ENCODE data around the gene DENND5A. TPM values are rescaled to one million over a fixed set of nuclear protein-coding genes. Genes with fewer than 3 reads are reported as not detected.

DENND5A gene
- total and polyA plus RNA-seq, 9 of the 15 experiments (the other 6 are each of a cell fraction or from before 2014, with no cell fraction given) = 11.7 to 130 (median 46.3) TPM

DNA sequence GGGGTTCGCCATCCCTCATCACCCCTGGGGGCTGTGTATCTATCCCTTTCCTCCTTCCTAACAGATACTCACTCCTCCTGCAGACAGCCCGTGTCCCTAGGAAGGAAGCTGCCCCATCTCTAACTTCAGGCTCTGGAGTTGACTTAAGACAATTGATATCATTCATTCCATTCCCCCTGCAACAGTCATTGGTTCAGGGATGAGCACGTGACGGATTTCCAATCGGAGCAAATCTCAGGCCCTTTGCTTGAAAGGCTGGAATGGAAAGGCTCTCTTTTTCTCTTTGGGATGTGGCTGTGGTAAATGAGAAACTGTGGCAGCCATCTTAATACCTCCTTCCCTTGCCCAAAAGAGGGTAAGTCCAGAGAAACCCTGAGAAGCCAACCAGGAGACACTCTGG lies 168.7 kb downstream of the DENND5A start (continued):
- TF ChIP-seq, protein P1, sequence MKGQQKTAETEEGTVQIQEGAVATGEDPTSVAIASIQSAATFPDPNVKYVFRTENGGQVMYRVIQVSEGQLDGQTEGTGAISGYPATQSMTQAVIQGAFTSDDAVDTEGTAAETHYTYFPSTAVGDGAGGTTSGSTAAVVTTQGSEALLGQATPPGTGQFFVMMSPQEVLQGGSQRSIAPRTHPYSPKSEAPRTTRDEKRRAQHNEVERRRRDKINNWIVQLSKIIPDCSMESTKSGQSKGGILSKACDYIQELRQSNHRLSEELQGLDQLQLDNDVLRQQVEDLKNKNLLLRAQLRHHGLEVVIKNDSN (CRISPR knock-in tag; IDR thresholded peaks at IDR 0.05) = peak; percentile 81

DNA sequence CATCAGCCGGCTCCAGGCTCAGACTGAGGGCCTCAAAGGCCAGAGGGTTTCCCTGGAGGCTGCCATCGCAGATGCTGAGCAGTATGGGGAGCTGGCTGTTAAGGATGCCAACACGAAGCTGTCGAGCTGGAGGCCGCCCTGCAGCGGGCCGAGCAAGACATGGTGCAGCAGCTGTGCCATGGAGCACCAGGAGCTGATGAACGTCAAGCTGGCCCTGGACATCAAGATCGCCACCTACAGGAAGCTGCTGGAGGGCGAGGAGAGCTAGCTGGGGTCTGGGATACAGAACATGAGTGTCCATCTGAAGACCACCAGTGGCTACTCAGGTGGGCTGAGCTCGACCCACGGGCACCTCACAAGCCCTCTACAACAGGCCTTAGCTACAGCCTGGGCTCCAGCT lies 169.7 kb downstream of the DENND5A start:
- Histone ChIP-seq H3K27ac (ENCODE audit: extremely low read depth, low read depth, low read length) (no peak overlapping the region), H3K36me3 (ENCODE audit: control insufficient read depth, insufficient read depth, low read length) (no peaks in the 10 kb centered on the region), H3K9me3 (replicated peaks; ENCODE audit: control insufficient read depth, insufficient read depth, low read depth, low read length) (no peaks in the 10 kb centered on the region), H3K4me1 (replicated peaks in 1 of 2; ENCODE audit: control insufficient read depth in 2 of 2, insufficient read depth in 2 of 2, low read length in 2 of 2) (peaks cover 6 to 16% of the 10 kb centered on the region in 2 experiments; a peak in 4 of 5 replicates), H3K4me3 (no peak overlapping the region), H3K9ac (ENCODE audit: insufficient read depth in 1 of 2, low read depth in 2 of 2, low read length in 2 of 2) (no peak overlapping the region; a peak in 1 of 4 replicates), H4K20me1 (replicated peaks; ENCODE audit: control insufficient read depth, insufficient read depth, low read length) (no peaks in the 10 kb centered on the region), H2AFZ (ENCODE audit: low read depth, low read length) (no peak overlapping the region), H3K79me2 (ENCODE audit: control insufficient read depth, insufficient read depth, low read length) (no peaks in the 10 kb centered on the region), H3K9me1 (ENCODE audit: control insufficient read depth, insufficient read depth, low read length) (no peaks in the 10 kb centered on the region), H3K27me3 (ENCODE audit: control insufficient read depth in 2 of 2, insufficient read depth in 2 of 2, low read length in 2 of 2) (peaks cover 28 to 49% of the 10 kb centered on the region in 2 experiments), H3K4me2 (ENCODE audit: insufficient read depth, low read length) (no peak overlapping the region)
- ChIA-PET CTCF (ENCODE audit: low intra/inter-chr PET ratio) (interaction anchor here (0.7 kb wide), 1 partner anchor 1002 kb away, joined by 3 read pairs; no protein-coding TSS in a partner anchor), POLR2A (interaction anchor here (0.6 to 0.9 kb wide), 3 partner anchors 11 to 381 kb away, joined by 3 read pairs; no protein-coding TSS in a partner anchor)
- in situ Hi-C loops (cut with MboI) (no loop called here), intact Hi-C loops (cut with micrococcal nuclease) (loop anchor here (5.0 kb wide), 1 partner anchor 37 kb away; no protein-coding TSS in a partner anchor)
- whole genome bisulfite sequencing (ENCODE audit: insufficient coverage, low coverage, missing lambda C conversion rate) = 3% methylated on average over 12 of the region's 12 CpGs
- ATAC-seq (peak; percentile 63), FAIRE-seq (peak; percentile 56), DNase-seq (ENCODE audit: extremely low read depth in 1 of 4, low spot score in 3 of 4) (peak in 1 of 4 experiments; percentile 37)
- BruUV-seq (replicated peaks) = no TSS peak
- TF ChIP-seq FOXA3 (CRISPR knock-in tag; conservative IDR thresholded peaks at IDR 0.05 in 1 of 2, IDR thresholded peaks at IDR 0.05 in 1 of 2) (no peak), BDP1 (IDR thresholded peaks at IDR 0.05; ENCODE audit: insufficient read depth, insufficient read length) (no peak), SAFB (IDR thresholded peaks at IDR 0.05; ENCODE audit: borderline replicate concordance, low read depth, low read length) (no peak), ZSCAN29 (IDR thresholded peaks at IDR 0.05) (no peak), SMC3 (conservative IDR thresholded peaks at IDR 0.05; ENCODE audit: insufficient read depth, low read depth, low read length) (no peak), PTBP1 (IDR thresholded peaks at IDR 0.05; ENCODE audit: low read depth, low read length) (no peak), RAD21 (CRISPR knock-in tag; conservative IDR thresholded peaks at IDR 0.05 in 1 of 2, IDR thresholded peaks at IDR 0.05 in 1 of 2) (peak; percentile 14 to 56; a peak in 3 of 4 replicates), NFE2L1 (tag; IDR thresholded peaks at IDR 0.05; ENCODE audit: borderline replicate concordance, low read depth) (no peak), ZNF696 (CRISPR knock-in tag; conservative IDR thresholded peaks at IDR 0.05) (no peak), HDAC6 (IDR thresholded peaks at IDR 0.05; ENCODE audit: low read depth, low read length) (no peak)
- TF ChIP-seq, protein P2, sequence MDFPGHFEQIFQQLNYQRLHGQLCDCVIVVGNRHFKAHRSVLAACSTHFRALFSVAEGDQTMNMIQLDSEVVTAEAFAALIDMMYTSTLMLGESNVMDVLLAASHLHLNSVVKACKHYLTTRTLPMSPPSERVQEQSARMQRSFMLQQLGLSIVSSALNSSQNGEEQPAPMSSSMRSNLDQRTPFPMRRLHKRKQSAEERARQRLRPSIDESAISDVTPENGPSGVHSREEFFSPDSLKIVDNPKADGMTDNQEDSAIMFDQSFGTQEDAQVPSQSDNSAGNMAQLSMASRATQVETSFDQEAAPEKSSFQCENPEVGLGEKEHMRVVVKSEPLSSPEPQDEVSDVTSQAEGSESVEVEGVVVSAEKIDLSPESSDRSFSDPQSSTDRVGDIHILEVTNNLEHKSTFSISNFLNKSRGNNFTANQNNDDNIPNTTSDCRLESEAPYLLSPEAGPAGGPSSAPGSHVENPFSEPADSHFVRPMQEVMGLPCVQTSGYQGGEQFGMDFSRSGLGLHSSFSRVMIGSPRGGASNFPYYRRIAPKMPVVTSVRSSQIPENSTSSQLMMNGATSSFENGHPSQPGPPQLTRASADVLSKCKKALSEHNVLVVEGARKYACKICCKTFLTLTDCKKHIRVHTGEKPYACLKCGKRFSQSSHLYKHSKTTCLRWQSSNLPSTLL (IDR thresholded peaks at IDR 0.05) = no peak
- TF ChIP-seq, protein P3, sequence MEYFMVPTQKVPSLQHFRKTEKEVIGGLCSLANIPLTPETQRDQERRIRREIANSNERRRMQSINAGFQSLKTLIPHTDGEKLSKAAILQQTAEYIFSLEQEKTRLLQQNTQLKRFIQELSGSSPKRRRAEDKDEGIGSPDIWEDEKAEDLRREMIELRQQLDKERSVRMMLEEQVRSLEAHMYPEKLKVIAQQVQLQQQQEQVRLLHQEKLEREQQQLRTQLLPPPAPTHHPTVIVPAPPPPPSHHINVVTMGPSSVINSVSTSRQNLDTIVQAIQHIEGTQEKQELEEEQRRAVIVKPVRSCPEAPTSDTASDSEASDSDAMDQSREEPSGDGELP (CRISPR knock-in tag; IDR thresholded peaks at IDR 0.05; ENCODE audit: borderline replicate concordance) = peak; percentile 29; the same call in 1 of the 2 replicates
- TF ChIP-seq, protein P4, sequence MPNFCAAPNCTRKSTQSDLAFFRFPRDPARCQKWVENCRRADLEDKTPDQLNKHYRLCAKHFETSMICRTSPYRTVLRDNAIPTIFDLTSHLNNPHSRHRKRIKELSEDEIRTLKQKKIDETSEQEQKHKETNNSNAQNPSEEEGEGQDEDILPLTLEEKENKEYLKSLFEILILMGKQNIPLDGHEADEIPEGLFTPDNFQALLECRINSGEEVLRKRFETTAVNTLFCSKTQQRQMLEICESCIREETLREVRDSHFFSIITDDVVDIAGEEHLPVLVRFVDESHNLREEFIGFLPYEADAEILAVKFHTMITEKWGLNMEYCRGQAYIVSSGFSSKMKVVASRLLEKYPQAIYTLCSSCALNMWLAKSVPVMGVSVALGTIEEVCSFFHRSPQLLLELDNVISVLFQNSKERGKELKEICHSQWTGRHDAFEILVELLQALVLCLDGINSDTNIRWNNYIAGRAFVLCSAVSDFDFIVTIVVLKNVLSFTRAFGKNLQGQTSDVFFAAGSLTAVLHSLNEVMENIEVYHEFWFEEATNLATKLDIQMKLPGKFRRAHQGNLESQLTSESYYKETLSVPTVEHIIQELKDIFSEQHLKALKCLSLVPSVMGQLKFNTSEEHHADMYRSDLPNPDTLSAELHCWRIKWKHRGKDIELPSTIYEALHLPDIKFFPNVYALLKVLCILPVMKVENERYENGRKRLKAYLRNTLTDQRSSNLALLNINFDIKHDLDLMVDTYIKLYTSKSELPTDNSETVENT (CRISPR knock-in tag; IDR thresholded peaks at IDR 0.05) = no peak
